HepG2 (cell line): ENCODE measurements around the gene TALDO1. TPM values are rescaled to one million over a fixed set of nuclear protein-coding genes. Genes with fewer than 3 reads are reported as not detected.

Experiments
- GMEB1 ChIP-seq: sonication (generic); formaldehyde crosslinking; IDR thresholded peaks from 2 replicates; pipeline ENCODE4 v1.5.1; 2020; ENCODE audit warnings: missing genetic modification reagents, mild to moderate bottlenecking, borderline replicate concordance
- HINFP ChIP-seq: sonication (generic); formaldehyde crosslinking; IDR thresholded peaks from 2 replicates; pipeline ENCODE4 v1.4.0; 2020; ENCODE audit warnings: low read depth, mild to moderate bottlenecking, missing genetic modification reagents
- HMGXB4 ChIP-seq, 2 experiments: sonication (generic) in 1 of 2; formaldehyde crosslinking in 1 of 2; IDR thresholded peaks; 2 replicates each; pipeline versions ENCODE4 v1.4.0 to v1.6.1; 2018 to 2020; ENCODE audit warnings: missing genetic modification reagents in 2 of 2, borderline replicate concordance in 1 of 2, low read depth in 1 of 2, mild to moderate bottlenecking in 1 of 2, missing biosample characterization in 1 of 2
- HOXD1 ChIP-seq: sonication (generic); formaldehyde crosslinking; IDR thresholded peaks from 2 replicates; pipeline ENCODE4 v1.5.0; 2020; ENCODE audit warnings: missing genetic modification reagents
- KDM5B ChIP-seq: sonication (generic); formaldehyde crosslinking; IDR thresholded peaks from 2 replicates; pipeline ENCODE4 v1.4.0; 2020; ENCODE audit warnings: missing genetic modification reagents, mild to moderate bottlenecking, borderline replicate concordance
- MIER3 ChIP-seq: IDR thresholded peaks from 2 replicates; pipeline ENCODE4 v1.6.1; 2016; ENCODE audit warnings: missing compliant biosample characterization, borderline replicate concordance
- MYNN ChIP-seq: sonication (generic); formaldehyde crosslinking; IDR thresholded peaks from 2 replicates; pipeline ENCODE4 v1.4.0; 2020; ENCODE audit warnings: mild to moderate bottlenecking, low read depth, missing genetic modification reagents
- POLR2G ChIP-seq: fragments of 200-400 bp; formaldehyde crosslinking; IDR thresholded peaks from 2 replicates; pipeline ENCODE4 v1.6.1; 2018; ENCODE audit warnings: mild to moderate bottlenecking, low read depth, low read length, moderate library complexity
- SIN3A ChIP-seq: IDR thresholded peaks from 2 replicates; pipeline ENCODE4 v1.6.1; 2011; ENCODE audit warnings: low read depth, mild to moderate bottlenecking, control low read depth, low read length, borderline replicate concordance
- UBTF ChIP-seq: sonication (generic); formaldehyde crosslinking; IDR thresholded peaks from 2 replicates; pipeline ENCODE4 v1.4.0; 2020; ENCODE audit warnings: mild to moderate bottlenecking, missing genetic modification reagents
- ZBTB38 ChIP-seq: sonication (generic); formaldehyde crosslinking; IDR thresholded peaks from 2 replicates; pipeline ENCODE4 v1.5.1; 2020; ENCODE audit warnings: mild to moderate bottlenecking, missing genetic modification reagents
- ZNF234 ChIP-seq: sonication (generic); formaldehyde crosslinking; conservative IDR thresholded peaks from 2 replicates; pipeline ENCODE4 v1.5.1; 2020; ENCODE audit warnings: mild to moderate bottlenecking, missing genetic modification reagents
- ZNF282 ChIP-seq: fragments of 450-650 bp; IDR thresholded peaks from 2 replicates; pipeline ENCODE4 v1.6.1; 2018; ENCODE audit not compliant: partially characterized antibody
- ZNF430 ChIP-seq: sonication (generic); formaldehyde crosslinking; IDR thresholded peaks from 2 replicates; pipeline ENCODE4 v1.9.0; 2021; ENCODE audit warnings: mild to moderate bottlenecking, missing genetic modification reagents
- ZNF687 ChIP-seq: sonication (generic); formaldehyde crosslinking; IDR thresholded peaks from 2 replicates; pipeline ENCODE4 v1.5.1; 2020; ENCODE audit warnings: mild to moderate bottlenecking, missing genetic modification reagents, moderate library complexity
- polyA plus RNA-seq, 8 experiments: library from polyadenylated mRNA; depleted of rRNA in 3 of 8; stranded (reverse) in 7 of 8; unstranded in 1 of 8; fragments of >200 nt; fragmentation: Illumina TruSeq in 4 of 8; extraction: Trizol in 4 of 8; gene quantifications; 2 replicates each; pipeline versions ENCODE4 v1.2.1 to v1.2.3, GENCODE V29; 2011 to 2016; ENCODE audit warnings: low read depth in 4 of 8, missing spikeins in 1 of 8, mixed read lengths in 1 of 8; ENCODE audit not compliant: insufficient read depth in 1 of 8
- total RNA-seq, 5 experiments: library from RNA; depleted of rRNA; stranded (reverse); fragments of >200 nt; fragmentation: Illumina TruSeq; extraction: Trizol; gene quantifications; 2 replicates each; pipeline ENCODE4 v1.2.3, GENCODE V29; 2016; ENCODE audit warnings: low read depth in 1 of 5

TALDO1 gene
- total and polyA plus RNA-seq, 2 of the 13 experiments (the other 11 are each of a cell fraction or from before 2014, with no cell fraction given) = 107 to 240 TPM

GRCh38 chr11:797296-798092 is 50.2 kb downstream of the TALDO1 start (continued):
- peak; percentile 77 for TF ChIP-seq GMEB1 (CRISPR knock-in tag)
- TF ChIP-seq MYNN (CRISPR knock-in tag) = no peak
- 0 out of 2 replicates have a peak, but pooled peaks have one; percentile 16 for TF ChIP-seq HOXD1 (CRISPR knock-in tag)
- TF ChIP-seq ZNF282 = no peak
- TF ChIP-seq ZBTB38 (CRISPR knock-in tag) = peak; percentile 49; the same call in 1 of the 2 replicates
- 0 out of 2 replicates have a peak, but pooled peaks have one; percentile 49 for TF ChIP-seq ZNF234
- TF ChIP-seq HMGXB4 (CRISPR knock-in tag; IDR thresholded peaks at IDR 0.05; ENCODE audit: borderline replicate concordance in 1 of 2, low read depth in 1 of 2) = peak in 1 of 2 experiments; percentile 70; a peak in 3 of 4 replicates
- 0 out of 2 replicates have a peak, but pooled peaks have one; percentile 13 for TF ChIP-seq KDM5B (CRISPR knock-in tag)
- TF ChIP-seq ZNF430 (CRISPR knock-in tag) = peak; percentile 60; the same call in 1 of the 2 replicates
- peak; percentile 85; the same call in 1 of the 2 replicates for TF ChIP-seq SIN3A
- TF ChIP-seq POLR2G = 0 out of 2 replicates have a peak, but pooled peaks have one; percentile 14
- TF ChIP-seq MIER3 = 0 out of 2 replicates have a peak, but pooled peaks have one; percentile 27
- no peak for TF ChIP-seq HINFP (CRISPR knock-in tag)
- TF ChIP-seq UBTF (CRISPR knock-in tag) = peak; percentile 55; the same call in 1 of the 2 replicates
- TF ChIP-seq ZNF687 (CRISPR knock-in tag) = peak; percentile 69
